ENCODE results near the gene COG7.

Gene COG7

DNA sequence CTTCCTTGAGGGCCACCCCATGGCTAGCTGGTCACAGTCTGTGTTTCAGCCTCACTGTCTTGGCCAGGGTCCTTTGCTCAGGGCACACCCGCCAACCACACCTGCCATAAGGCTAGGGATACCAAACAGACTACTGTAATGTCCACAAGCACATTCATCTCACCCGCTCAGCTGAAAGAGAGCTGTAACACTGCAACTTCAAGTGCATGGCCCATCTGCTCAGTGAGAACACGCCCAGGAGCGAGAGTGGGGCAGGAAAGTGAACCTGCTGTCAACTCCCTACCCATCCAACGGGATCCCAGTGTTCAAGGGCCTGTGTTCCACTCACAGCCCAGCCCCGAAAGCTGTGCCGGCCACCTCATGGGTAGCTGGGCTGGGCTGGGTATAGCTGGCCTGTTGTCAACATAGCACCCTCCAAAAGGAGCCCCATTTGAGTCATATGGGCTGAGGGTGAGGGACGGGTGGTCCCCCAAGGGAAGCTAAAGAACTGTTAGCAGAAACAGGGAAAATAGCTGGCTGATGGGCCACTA lies 95.2 kb downstream of the COG7 start:
- Histone ChIP-seq H3K9ac (ENCODE audit: low read length) (no peak overlapping the region), H3K4me3 (ENCODE audit: low read depth, low read length) (no peak overlapping the region), H3K27ac (ENCODE audit: low read depth, low read length) (no peak overlapping the region), H3K4me1 (ENCODE audit: control insufficient read depth, insufficient read depth, low read length) (peaks cover 3% of the 10 kb centered on the region; the same call in 1 of the 2 replicates), H3K27me3 (ENCODE audit: control insufficient read depth, insufficient read depth, low read length) (no peaks in the 10 kb centered on the region), H3K9me3 (ENCODE audit: control insufficient read depth, insufficient read depth, low read depth, low read length) (no peaks in the 10 kb centered on the region), H3K36me3 (ENCODE audit: control insufficient read depth, insufficient read depth, low read length) (no peaks in the 10 kb centered on the region)

DNA sequence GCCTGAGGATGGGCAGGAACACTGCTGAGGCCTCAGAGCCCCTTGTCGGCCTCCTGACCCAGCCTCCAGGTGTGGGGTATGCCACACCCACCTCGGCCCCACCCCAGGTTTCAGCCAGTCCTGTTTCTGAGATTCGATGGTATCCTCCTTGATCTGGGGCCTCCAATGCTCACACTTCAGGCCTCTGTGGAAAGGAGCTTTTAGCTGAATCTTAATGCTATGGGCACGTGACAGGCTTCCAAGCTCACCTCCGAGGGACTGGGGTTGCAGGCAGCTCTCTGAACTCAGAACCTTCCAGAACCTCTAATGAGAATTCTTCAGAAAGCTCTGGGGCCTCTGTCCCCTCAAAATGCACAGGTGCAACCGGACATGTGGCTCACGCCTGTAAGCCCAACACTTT lies 96.0 kb downstream of the COG7 start:
- H3K36me3 ChIP-seq (ENCODE audit: control insufficient read depth, insufficient read depth, low read length), result no peaks in the 10 kb centered on the region
- no peaks in the 10 kb centered on the region for H3K27me3 ChIP-seq (ENCODE audit: control insufficient read depth, insufficient read depth, low read length)
- peaks cover 4% of the 10 kb centered on the region; the same call in 1 of the 2 replicates for H3K9me3 ChIP-seq (ENCODE audit: control insufficient read depth, insufficient read depth, low read depth, low read length)
- no peak overlapping the region for H3K9ac ChIP-seq (ENCODE audit: low read length)
- no peak overlapping the region for H3K27ac ChIP-seq (ENCODE audit: low read depth, low read length)
- no peaks in the 10 kb centered on the region for H3K4me1 ChIP-seq (ENCODE audit: control insufficient read depth, insufficient read depth, low read length)
- H3K4me3 ChIP-seq (ENCODE audit: low read depth, low read length), result no peak overlapping the region

DNA sequence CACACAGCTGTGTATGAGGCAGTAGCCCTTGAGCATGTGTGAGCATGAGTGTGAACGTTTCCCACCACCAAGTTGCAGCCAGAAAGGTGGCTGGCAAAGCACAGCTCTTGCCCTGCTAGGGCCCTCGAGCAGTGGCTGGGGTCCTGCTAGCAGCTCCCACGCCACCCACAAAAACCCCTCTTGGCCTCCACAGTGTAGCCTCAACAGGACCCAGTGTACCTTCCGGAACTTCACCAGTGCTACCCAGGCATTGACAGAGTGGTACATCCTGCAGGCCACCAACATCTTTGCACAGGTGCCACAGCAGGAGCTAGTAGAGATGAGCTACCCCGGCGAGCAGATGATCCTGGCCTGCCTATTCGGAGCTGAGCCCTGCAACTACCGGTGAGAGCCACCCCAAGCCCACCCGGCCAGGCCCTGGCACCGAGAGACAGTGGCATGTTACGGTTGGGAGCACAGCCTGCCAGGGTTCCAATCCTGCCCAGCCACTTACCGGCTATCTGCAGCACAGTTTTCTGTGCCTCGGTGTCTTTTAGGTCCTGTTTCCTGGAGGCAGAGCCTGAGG lies 97.8 kb downstream of the COG7 start:
- Histone ChIP-seq H3K4me3 (ENCODE audit: low read depth, low read length) (no peak overlapping the region), H3K9ac (ENCODE audit: low read length) (no peak overlapping the region), H3K9me3 (ENCODE audit: control insufficient read depth, insufficient read depth, low read depth, low read length) (peaks cover 4% of the 10 kb centered on the region; the same call in 1 of the 2 replicates), H3K27me3 (ENCODE audit: control insufficient read depth, insufficient read depth, low read length) (no peaks in the 10 kb centered on the region), H3K27ac (ENCODE audit: low read depth, low read length) (no peak overlapping the region), H3K36me3 (ENCODE audit: control insufficient read depth, insufficient read depth, low read length) (no peaks in the 10 kb centered on the region), H3K4me1 (ENCODE audit: control insufficient read depth, insufficient read depth, low read length) (no peaks in the 10 kb centered on the region)

DNA sequence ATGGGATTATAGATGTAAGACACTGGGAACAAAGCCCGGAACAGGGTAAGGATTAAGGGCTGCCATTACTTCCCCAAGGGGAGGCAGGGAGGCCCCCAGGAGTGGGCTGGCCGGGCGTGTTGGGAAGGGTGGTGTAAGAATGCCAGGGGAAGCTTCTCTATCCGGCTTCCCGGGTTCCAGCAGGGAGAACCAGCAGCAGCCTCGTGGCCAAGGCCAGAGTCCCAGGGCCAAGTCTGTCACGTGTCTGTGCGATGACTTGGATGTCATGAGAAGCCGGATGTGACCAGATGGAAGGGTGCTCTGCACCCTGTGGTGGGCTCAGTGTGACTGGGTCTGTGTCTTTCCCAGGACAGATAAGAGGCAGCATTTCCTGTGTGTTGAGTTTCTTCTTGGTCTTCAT lies 98.7 kb downstream of the COG7 start:
- Histone ChIP-seq H3K9me3 (ENCODE audit: control insufficient read depth, insufficient read depth, low read depth, low read length) (peaks cover 4% of the 10 kb centered on the region; the same call in 1 of the 2 replicates), H3K9ac (ENCODE audit: low read length) (no peak overlapping the region), H3K4me3 (ENCODE audit: low read depth, low read length) (no peak overlapping the region), H3K27me3 (ENCODE audit: control insufficient read depth, insufficient read depth, low read length) (no peaks in the 10 kb centered on the region), H3K36me3 (ENCODE audit: control insufficient read depth, insufficient read depth, low read length) (no peaks in the 10 kb centered on the region), H3K27ac (ENCODE audit: low read depth, low read length) (no peak overlapping the region), H3K4me1 (ENCODE audit: control insufficient read depth, insufficient read depth, low read length) (no peaks in the 10 kb centered on the region)

DNA sequence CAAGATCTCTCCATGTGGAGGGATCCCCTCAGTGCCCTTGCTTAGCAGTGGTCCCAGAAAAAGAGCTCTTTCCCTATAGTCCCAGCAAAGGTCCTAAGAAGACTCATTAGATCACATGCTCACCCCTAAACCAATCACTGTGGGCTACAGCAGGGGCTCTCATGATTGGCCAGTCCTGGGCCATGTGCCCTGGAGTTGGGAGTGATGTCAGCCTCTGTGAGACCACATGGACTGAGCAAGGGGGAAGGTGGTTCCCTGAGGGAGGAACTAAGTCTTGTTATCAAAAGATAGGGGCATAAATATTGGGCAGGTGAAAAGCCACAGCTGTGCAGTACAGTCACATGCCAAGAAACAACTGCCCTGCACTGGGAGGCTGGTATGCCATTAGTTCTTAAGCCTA lies 99.5 kb downstream of the COG7 start:
- H3K36me3 ChIP-seq (ENCODE audit: control insufficient read depth, insufficient read depth, low read length), result no peaks in the 10 kb centered on the region
- no peaks in the 10 kb centered on the region for H3K27me3 ChIP-seq (ENCODE audit: control insufficient read depth, insufficient read depth, low read length)
- H3K9ac ChIP-seq (ENCODE audit: low read length), result no peak overlapping the region
- H3K27ac ChIP-seq (ENCODE audit: low read depth, low read length), result no peak overlapping the region
- no peak overlapping the region for H3K4me3 ChIP-seq (ENCODE audit: low read depth, low read length)
- H3K9me3 ChIP-seq (ENCODE audit: control insufficient read depth, insufficient read depth, low read depth, low read length), result peaks cover 4% of the 10 kb centered on the region; the same call in 1 of the 2 replicates
- H3K4me1 ChIP-seq (ENCODE audit: control insufficient read depth, insufficient read depth, low read length), result no peaks in the 10 kb centered on the region

DNA sequence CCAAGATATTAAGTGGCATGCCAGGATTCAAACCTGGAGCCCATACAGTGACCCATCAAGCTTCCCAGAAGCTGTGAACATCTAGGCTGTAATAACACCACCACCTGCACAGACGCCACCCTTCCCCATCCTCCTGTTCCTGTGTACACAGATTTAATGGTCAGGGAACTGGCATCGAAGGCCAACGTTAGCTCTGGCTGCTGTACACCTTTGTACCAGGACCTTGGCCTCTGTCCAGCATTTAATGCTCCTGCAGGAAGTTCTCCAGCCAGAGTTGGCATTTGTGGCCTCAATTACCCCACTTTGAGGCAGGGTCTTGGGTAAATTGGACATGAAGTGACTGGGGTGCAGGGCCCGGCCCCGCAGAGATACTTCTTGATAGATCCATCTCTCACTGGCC lies 101.6 kb downstream of the COG7 start:
- Histone ChIP-seq H3K4me1 (ENCODE audit: control insufficient read depth, insufficient read depth, low read length) (no peaks in the 10 kb centered on the region), H3K4me3 (ENCODE audit: low read depth, low read length) (no peak overlapping the region), H3K9me3 (ENCODE audit: control insufficient read depth, insufficient read depth, low read depth, low read length) (peaks cover 4% of the 10 kb centered on the region; the same call in 1 of the 2 replicates), H3K9ac (ENCODE audit: low read length) (no peak overlapping the region), H3K27ac (ENCODE audit: low read depth, low read length) (no peak overlapping the region), H3K36me3 (ENCODE audit: control insufficient read depth, insufficient read depth, low read length) (no peaks in the 10 kb centered on the region), H3K27me3 (ENCODE audit: control insufficient read depth, insufficient read depth, low read length) (no peaks in the 10 kb centered on the region)

DNA sequence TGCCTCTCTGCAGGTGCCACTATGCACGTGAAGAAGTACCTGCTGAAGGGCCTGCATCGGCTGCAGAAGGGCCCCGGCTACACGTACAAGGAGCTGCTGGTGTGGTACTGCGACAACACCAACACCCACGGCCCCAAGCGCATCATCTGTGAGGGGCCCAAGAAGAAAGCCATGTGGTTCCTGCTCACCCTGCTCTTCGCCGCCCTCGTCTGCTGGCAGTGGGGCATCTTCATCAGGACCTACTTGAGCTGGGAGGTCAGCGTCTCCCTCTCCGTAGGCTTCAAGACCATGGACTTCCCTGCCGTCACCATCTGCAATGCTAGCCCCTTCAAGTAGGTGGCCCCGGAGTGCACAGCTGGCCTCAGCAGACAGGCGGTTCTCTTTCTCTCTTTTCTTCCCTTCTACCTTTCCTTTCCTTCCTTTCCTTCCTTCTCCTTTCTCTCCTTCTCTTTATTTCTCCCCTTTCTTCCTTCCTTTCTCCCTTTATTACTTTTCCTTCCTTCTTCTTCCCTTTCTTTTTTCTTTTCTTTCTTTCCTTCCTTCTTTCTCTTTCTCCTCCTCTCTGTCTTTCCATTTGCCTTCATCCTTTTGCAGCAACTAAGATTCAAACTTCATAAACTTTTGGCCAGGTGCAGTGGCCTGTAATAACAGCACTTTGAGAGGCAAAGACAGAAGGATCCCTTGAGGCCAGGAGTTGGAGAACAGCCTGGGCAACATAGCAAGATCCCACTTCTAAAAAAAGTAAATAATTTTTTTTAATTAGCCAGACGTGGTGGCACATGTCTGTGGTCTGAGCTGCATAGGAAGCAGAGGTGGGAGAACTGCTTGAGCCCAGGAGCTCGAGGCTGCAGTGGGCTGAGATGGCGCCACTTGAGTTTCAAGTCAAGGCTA lies 104.2 kb downstream of the COG7 start:
- H3K27ac ChIP-seq (ENCODE audit: low read depth, low read length), result no peak overlapping the region
- no peaks in the 10 kb centered on the region for H3K27me3 ChIP-seq (ENCODE audit: control insufficient read depth, insufficient read depth, low read length)
- H3K9ac ChIP-seq (ENCODE audit: low read length), result no peak overlapping the region

DNA sequence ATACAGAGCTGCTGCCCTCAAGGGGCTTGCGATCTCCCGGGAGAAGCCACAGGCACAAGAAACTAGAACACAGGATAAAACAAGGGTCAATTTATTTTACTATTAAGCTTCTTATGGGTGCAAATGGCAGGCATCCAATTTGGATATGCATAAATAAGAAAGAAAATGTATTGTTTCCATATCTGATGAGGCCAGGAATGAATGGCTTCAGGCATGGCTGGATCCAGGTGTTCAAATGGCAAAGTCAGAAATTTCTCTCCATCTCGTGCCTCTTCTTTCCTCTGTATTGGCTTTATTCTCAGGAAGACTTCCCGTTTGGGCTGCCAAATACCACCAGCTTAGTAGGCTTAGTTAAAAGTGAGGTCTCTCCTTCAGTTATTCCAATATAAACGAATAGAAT lies 107.8 kb downstream of the COG7 start:
- Histone ChIP-seq H3K4me1 (ENCODE audit: control insufficient read depth, insufficient read depth, low read length) (peaks cover 12% of the 10 kb centered on the region), H3K27me3 (ENCODE audit: control insufficient read depth, insufficient read depth, low read length) (no peaks in the 10 kb centered on the region), H3K36me3 (ENCODE audit: control insufficient read depth, insufficient read depth, low read length) (no peaks in the 10 kb centered on the region), H3K27ac (ENCODE audit: low read depth, low read length) (no peak overlapping the region), H3K4me3 (ENCODE audit: low read depth, low read length) (no peak overlapping the region), H3K9me3 (ENCODE audit: control insufficient read depth, insufficient read depth, low read depth, low read length) (no peaks in the 10 kb centered on the region), H3K9ac (ENCODE audit: low read length) (no peak overlapping the region)

More for the DNA sequence above, 104.2 kb downstream of the COG7 start:
- Histone ChIP-seq H3K4me3 (ENCODE audit: low read depth, low read length) (no peak overlapping the region), H3K9me3 (ENCODE audit: control insufficient read depth, insufficient read depth, low read depth, low read length) (peaks cover 4% of the 10 kb centered on the region; the same call in 1 of the 2 replicates), H3K4me1 (ENCODE audit: control insufficient read depth, insufficient read depth, low read length) (peaks cover 8% of the 10 kb centered on the region), H3K36me3 (ENCODE audit: control insufficient read depth, insufficient read depth, low read length) (no peaks in the 10 kb centered on the region)

DNA sequence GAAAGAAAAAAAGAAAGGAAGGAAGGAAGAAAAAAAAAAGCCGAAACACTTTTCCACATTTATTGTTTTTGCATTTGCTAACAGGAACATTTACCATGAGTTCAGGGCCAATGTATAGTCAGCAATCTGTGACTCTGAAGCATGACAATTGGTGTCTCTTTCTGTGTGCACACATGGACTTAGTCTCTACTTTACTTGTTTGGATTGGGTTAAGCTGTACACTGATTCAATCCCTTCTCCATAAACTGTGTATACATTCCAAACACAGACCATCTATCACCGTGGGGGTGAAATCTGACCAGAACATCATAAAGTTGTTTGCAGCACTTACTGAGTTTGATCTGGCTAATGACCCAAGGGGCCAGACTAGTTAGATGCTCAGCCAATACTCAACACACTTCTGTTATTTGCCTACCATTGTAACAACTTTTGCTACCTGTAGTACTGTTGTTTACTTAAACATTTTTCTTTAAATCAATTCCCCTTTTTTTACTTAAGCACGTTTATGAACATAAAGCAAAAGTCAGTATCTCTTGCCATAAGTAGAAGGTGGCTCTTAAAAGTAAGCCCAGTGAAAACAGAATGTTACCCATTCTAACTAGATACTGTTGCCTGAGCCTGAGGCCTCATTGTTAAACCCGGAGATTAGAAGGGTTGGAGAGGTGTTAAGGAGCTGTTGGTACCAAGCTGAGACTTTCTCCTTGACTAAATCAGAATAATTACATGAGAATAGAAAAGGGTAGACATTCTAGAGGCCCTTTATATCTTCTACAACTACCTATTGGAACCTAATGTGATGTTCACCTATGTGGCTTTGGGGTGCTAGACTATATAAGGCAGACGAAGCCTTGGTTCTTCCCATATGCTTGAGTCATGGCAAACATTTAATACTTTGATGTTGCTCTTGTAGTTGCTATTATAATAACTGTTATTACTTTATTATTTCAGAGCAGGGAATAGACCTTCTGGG lies 109.1 kb downstream of the COG7 start:
- no peak overlapping the region for H3K27ac ChIP-seq (ENCODE audit: low read depth, low read length)
- H3K4me3 ChIP-seq (ENCODE audit: low read depth, low read length), result no peak overlapping the region
- H3K4me1 ChIP-seq (ENCODE audit: control insufficient read depth, insufficient read depth, low read length), result peaks cover 12% of the 10 kb centered on the region
- H3K9me3 ChIP-seq (ENCODE audit: control insufficient read depth, insufficient read depth, low read depth, low read length), result no peaks in the 10 kb centered on the region
- no peak overlapping the region for H3K9ac ChIP-seq (ENCODE audit: low read length)
- no peaks in the 10 kb centered on the region for H3K36me3 ChIP-seq (ENCODE audit: control insufficient read depth, insufficient read depth, low read length)
- no peaks in the 10 kb centered on the region for H3K27me3 ChIP-seq (ENCODE audit: control insufficient read depth, insufficient read depth, low read length)

DNA sequence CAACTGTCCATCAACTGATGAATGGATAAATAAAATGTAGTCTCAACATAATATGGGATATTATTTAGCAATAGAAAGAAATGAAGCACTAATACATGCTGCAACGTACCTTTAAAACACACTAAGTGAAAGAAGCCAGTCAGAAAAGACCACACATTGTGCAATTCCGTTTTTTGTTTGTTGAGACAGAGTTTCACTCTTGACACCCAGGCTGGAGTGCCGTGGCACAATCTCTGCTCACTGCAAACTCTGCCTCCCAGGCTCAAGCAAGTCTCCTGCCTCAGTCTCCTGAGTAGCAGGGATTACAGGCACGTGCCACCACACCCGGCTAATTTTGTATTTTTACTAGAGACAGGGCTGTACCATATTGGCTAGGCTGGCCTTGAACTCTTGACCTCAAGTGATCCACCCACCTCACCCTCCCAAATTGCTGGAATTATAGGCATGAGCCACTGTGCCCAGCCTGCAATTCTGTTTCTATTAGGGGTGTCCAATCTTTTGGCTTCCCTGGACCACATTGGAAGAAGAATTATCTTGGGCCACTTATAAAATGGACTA lies 110.8 kb downstream of the COG7 start:
- Histone ChIP-seq H3K27ac (ENCODE audit: low read depth, low read length) (no peak overlapping the region), H3K36me3 (ENCODE audit: control insufficient read depth, insufficient read depth, low read length) (no peaks in the 10 kb centered on the region), H3K4me1 (ENCODE audit: control insufficient read depth, insufficient read depth, low read length) (peaks cover 12% of the 10 kb centered on the region), H3K9me3 (ENCODE audit: control insufficient read depth, insufficient read depth, low read depth, low read length) (no peaks in the 10 kb centered on the region), H3K27me3 (ENCODE audit: control insufficient read depth, insufficient read depth, low read length) (no peaks in the 10 kb centered on the region), H3K9ac (ENCODE audit: low read length) (no peak overlapping the region), H3K4me3 (ENCODE audit: low read depth, low read length) (no peak overlapping the region)

All from HUES6 (cell line).